ENCODE results near the gene NKX1-1. TPM values are rescaled to one million over a fixed set of nuclear protein-coding genes. Genes with fewer than 3 reads are reported as not detected.

The NKX1-1 gene
- total RNA-seq, 1 experiment from 2014 or later: not detected

GRCh38 chr4:1379801-1380331, 26.4 kb downstream of the NKX1-1 start:
- DNase-seq (ENCODE audit: low read depth, low spot score): no peak
- POLR2A ChIA-PET: no interaction called here
- in situ Hi-C loops (cut with HindIII; ENCODE audit: low pct_unique_long_range_greater_than_20kb, low sequenced_read_pairs): no loop called here
- H3K27ac ChIP-seq (ENCODE audit: low read length): no peak overlapping the region
- BruUV-seq (replicated peaks): no TSS peak
- H3K27me3 ChIP-seq (ENCODE audit: control insufficient read depth, insufficient read depth, low read length): no peaks in the 10 kb centered on the region
- CTCF ChIA-PET: no interaction called here
- H3K4me3 ChIP-seq (ENCODE audit: low read depth in 2 of 2, low read length in 2 of 2): no peak overlapping the region
- no peak for ATAC-seq
- H3K9me3 ChIP-seq (ENCODE audit: control insufficient read depth, insufficient read depth, low read depth, low read length): no peaks in the 10 kb centered on the region
- TF ChIP-seq CTCF (IDR thresholded peaks at IDR 0.05): no peak
- no peak for TF ChIP-seq POLR2AphosphoS5 (IDR thresholded peaks at IDR 0.05; ENCODE audit: low read depth, low read length)
- no peak for TF ChIP-seq REST (IDR thresholded peaks at IDR 0.05; ENCODE audit: insufficient read depth in 1 of 2, low read depth in 2 of 2, low read length in 1 of 2)
- TF ChIP-seq TCF7L2 (IDR thresholded peaks at IDR 0.05; ENCODE audit: low read depth, low read length): no peak
- TF ChIP-seq SIN3A (IDR thresholded peaks at IDR 0.05; ENCODE audit: borderline replicate concordance, insufficient read depth, low read depth, low read length): no peak
- H3K36me3 ChIP-seq (ENCODE audit: control insufficient read depth, insufficient read depth, low read length): no peaks in the 10 kb centered on the region
- intact Hi-C loops (cut with micrococcal nuclease; ENCODE audit: unreplicated experiment): no loop called here
- H3K4me1 ChIP-seq (ENCODE audit: control insufficient read depth, insufficient read depth, low read length): no peaks in the 10 kb centered on the region

- no peak overlapping the region for H3K4me3 ChIP-seq (ENCODE audit: low read depth in 2 of 2, low read length in 2 of 2)
- ChIA-PET CTCF (no interaction called here), POLR2A (no interaction called here)
- in situ Hi-C loops (cut with HindIII; ENCODE audit: low pct_unique_long_range_greater_than_20kb, low sequenced_read_pairs): no loop called here
- ATAC-seq: 0 out of 2 replicates have a peak, but pooled peaks have one; percentile 7
- BruUV-seq (replicated peaks): no TSS peak
- no peaks in the 10 kb centered on the region for H3K36me3 ChIP-seq (ENCODE audit: control insufficient read depth, insufficient read depth, low read length)
- no peak for DNase-seq (ENCODE audit: low read depth, low spot score)
- H3K27ac ChIP-seq (ENCODE audit: low read length): no peak overlapping the region
- no peaks in the 10 kb centered on the region for H3K9me3 ChIP-seq (ENCODE audit: control insufficient read depth, insufficient read depth, low read depth, low read length)
- TF ChIP-seq REST (IDR thresholded peaks at IDR 0.05; ENCODE audit: insufficient read depth in 1 of 2, low read depth in 2 of 2, low read length in 1 of 2) (no peak), TCF7L2 (IDR thresholded peaks at IDR 0.05; ENCODE audit: low read depth, low read length) (no peak), CTCF (IDR thresholded peaks at IDR 0.05) (no peak), SIN3A (IDR thresholded peaks at IDR 0.05; ENCODE audit: borderline replicate concordance, insufficient read depth, low read depth, low read length) (no peak), POLR2AphosphoS5 (IDR thresholded peaks at IDR 0.05; ENCODE audit: low read depth, low read length) (no peak)
- H3K4me1 ChIP-seq (ENCODE audit: control insufficient read depth, insufficient read depth, low read length): no peaks in the 10 kb centered on the region
- intact Hi-C loops (cut with micrococcal nuclease; ENCODE audit: unreplicated experiment): no loop called here
- H3K27me3 ChIP-seq (ENCODE audit: control insufficient read depth, insufficient read depth, low read length): no peaks in the 10 kb centered on the region
Measured at GRCh38 chr4:1379351-1379781, 26.9 kb downstream of the NKX1-1 start.
